SIG-M5 treated with dmso at 0.1 percent for 504 hours (cell line): ENCODE measurements around the gene GATM.
"Not testable (repeated sequence)": the region's sequence is repeated elsewhere in the genome, so short reads cannot be mapped to it uniquely, and the experiment has no call there.

ENCODE experiments used
- DNase-seq: peaks from one replicate; lab custom pipeline; 2025; ENCODE audit not compliant: unreplicated experiment; lab: John Stamatoyannopoulos, UW

Gene GATM

DNA sequence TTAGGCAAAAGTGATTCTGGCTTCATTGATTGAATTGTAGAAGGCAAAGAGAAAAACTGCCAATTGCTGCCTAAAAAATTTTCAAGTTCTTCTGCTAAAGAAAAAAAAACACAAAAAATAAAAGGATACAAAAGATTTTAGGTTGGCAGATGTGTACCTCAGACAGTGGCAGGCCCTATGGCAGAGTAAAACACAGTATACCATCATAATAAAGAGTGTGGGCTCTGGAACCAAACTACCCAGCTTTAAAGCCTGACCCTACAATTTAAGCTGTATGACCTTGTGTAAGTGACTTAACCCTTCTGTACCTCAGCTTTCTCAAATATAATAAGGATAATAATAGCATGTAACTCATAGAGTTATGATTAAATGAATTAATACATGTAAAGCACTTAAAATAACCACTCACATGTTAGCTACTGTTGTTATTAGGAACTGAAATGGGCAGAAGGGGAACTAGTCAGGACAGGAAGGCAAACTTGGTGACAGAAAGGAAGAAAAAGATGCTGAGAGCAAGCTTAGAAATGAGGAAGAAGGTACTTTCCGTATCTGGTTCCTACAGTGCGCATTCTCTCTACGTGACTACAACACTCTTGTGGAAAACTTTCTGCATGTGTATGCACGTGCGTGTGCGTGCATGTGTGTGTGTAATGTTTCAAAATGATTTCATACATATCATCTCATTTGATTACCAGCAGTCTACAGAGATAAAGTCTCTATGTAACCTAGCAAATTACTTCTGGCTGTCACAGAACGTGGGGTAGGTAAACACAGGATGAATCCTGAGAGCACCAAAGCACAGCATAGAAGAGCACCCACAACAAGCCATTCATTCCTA, 13.6 kb upstream of the GATM start:
- peak; percentile 85 for DNase-seq

DNA sequence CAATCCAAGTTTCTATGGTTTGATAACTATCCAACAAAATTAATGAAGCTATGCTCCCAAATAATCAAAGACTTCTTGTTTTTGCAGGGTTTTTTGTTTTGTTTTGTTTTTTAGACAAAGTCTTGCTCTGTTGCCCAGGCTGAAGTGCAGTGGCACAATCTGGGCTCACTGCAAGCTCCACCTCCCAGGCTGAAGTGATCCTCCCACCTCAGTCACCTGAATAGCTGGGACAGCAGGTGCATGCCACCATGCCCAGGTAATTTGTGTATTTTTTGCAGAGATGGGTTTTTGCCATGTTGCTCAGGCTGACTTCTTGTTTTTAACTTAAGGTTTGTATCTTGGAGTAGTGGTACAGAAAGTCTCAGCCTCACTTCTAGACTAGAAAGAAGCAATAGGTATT, 11.0 kb upstream of the GATM start:
- no peak for DNase-seq

GRCh38 chr15:45387380-45388007, 9.2 kb upstream of the GATM start:
- DNase-seq, result no peak

GRCh38 chr15:45386974-45387373, 8.6 kb upstream of the GATM start:
- DNase-seq, result no peak

DNA sequence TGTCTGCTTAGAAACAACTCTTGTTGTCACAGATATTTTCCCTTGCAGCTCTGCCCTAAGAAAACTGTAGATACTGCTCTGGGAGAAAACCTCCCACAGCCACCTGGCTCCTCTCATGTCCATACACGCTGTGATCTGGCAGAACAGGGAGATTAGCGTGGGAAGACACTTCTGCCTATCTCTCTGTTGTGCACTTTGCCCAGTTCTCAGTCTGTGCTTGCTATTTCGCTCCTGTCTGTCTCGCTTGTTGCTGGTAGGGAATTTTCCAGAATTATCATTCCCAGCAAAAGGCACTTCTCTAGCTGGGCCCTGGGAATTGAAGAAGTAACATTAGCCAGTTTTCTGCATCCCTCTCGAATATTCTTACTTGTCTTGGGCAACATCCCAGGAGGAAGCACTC, 8.1 kb upstream of the GATM start:
- no peak for DNase-seq

- DNase-seq, result no peak
Measured at GRCh38 chr15:45385590-45385989, 7.2 kb upstream of the GATM start.

GRCh38 chr15:45384700-45385099, 6.4 kb upstream of the GATM start:
- DNase-seq, result no peak

DNA sequence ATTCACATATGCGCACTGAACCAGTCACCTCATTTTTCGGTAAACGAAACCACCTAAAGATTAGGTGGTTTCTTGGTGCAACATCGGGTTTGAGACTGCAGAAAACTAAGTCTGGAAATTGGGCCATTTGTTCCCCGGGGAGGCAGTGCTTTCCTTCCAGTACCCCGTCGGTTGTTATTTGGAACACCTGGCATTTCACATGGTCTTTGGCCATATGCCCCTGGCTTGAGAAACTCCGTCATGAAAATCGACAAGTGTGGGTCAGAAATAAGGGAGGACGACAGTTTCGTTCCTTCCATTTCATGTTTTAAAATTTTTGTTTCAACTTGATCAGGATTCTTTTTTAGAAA, 544 bp upstream of the GATM start:
- DNase-seq, result no peak

GRCh38 chr15:45377609-45378148, 665 bp downstream of the GATM start:
- DNase-seq, result no peak

DNA sequence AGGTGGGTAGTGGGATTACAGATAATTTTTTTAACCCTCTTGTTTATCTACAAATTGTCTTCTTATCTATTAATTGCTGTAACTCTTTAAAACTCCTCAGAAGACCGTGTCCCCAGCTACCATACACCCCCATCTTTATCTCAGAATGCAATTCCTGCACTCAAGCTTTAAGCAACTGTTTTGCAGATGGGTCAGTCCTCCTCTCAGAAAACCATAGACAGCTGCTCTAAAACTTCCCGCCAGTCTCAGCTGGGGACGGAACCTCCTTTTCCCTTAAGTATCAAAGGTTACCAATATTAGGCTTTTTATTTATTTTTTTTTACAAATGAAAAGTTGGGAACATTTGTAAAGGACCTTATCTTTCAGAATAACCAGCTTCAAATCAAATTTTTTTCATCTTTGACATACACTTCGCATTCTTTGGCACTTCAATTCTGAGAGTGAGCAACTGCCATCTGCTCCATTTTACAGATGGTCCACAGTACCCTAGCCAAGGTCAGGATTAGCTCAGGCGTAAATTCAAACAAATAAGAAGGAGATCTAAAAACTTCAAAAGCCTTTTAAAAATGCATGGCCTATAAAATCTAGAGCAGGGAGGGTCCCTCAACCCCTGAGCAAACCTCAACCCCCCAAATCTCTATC, 1.3 kb downstream of the GATM start:
- no peak for DNase-seq

GRCh38 chr15:45376300-45376928, 1.9 kb downstream of the GATM start:
- no peak for DNase-seq

- no peak for DNase-seq
Measured at GRCh38 chr15:45375836-45376235, 2.5 kb downstream of the GATM start.

DNA sequence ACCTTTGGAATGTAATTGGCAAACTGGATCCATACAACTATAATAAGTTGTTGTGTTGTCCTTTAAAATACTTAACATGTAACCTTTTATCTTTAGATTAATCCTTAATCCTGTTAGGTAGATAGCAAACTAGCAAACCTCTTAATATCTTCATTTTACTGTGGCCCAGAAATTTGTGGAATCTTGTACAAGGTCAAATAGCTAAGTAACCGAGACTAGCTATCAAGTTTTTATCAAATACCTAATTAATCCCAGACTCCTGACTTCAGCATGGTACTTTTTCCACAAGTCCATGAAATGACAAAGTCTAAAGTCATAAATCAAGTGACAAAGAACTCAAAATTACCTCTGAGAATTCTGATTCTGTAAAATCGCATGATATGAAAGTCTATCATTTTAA, 4.4 kb downstream of the GATM start:
- DNase-seq, result no peak

DNA sequence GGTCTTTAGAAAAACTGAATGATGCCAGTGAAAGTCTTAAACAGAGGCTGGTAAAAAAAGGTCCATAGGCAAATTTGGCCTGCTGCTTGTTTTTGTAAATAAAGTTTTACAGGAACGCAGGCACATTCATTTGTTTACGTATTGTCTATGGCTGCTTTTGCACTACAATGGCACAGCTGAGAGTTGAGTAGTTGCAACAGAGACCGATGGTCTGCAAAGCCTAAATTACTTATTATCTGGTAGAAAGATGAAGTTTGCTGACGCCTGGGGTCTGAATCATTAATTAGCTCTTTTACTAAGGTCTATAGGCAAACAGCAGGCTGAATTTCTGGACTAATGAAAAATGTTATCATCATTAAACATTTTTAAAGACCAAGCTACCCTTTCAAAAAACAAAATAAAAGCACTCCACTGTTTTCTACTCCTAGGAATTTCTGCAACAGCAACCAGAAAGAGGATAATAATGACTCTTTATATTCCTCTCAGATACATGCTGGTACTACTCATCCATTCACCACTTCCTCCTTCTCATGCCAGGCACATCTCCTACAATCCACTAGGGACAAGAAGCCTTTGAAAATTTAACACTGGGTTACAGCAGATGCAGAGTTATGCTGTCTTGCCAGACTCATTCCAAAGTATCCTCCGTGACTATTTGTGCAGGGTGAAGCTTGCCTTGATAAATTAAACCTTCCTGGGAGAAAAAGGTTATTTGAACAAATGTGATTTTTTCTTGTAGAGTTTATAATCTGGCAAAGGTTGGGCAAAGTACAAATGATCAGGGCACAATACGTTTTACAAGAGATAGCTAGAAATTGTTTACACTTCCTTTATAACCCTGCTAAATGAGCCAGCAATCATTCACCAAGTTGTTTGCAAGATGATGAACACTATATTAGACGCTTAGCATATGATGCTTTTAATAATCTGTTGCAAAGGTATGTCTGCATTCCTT, 6.0 kb downstream of the GATM start:
- peak; percentile 56 for DNase-seq

DNA sequence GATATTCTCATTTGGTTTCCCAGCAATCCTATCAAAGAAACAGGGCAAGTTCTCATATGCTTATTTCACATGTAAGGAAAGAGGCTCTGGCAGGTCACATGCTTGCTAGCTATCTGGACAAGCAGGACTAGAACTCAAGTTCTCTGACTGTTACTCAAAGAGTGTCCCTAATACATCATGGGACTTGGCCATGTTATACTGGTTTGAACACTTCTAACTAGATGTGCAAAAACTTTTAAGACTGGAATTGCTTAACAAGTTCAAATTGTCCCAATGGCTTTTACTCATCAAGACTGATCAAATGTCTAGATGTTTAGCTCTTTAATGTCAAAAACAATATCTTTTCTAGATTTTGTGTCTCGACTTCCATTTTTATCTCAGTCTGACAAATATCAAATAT, 6.8 kb downstream of the GATM start:
- no peak for DNase-seq

- DNase-seq, result not testable (repeated sequence)
Measured at GRCh38 chr15:45370042-45370441, 8.3 kb downstream of the GATM start.

GRCh38 chr15:45367222-45367621, 11.1 kb downstream of the GATM start:
- DNase-seq, result not testable (repeated sequence)

DNA sequence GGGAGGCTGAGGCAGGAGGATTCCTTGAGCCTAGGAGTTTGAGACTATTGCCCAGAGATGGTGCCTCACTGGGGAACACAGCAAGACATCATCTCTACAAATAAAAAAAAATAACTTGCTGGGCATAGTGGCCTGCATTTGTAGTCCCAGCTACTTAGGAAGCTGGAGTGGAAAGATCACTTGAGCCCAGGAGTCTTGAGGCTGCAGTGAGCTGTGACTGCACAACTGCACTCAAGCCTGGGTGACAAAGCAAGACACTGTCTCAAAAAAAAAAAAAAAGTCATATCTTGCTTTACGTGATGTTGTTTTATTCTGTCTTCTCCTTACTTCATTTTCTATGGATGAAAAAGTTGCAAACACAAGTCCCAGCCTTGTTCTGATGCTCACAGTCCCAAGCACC, 14.1 kb downstream of the GATM start:
- DNase-seq, result no peak

GRCh38 chr15:45363801-45364200, 14.5 kb downstream of the GATM start:
- no peak for DNase-seq

DNA sequence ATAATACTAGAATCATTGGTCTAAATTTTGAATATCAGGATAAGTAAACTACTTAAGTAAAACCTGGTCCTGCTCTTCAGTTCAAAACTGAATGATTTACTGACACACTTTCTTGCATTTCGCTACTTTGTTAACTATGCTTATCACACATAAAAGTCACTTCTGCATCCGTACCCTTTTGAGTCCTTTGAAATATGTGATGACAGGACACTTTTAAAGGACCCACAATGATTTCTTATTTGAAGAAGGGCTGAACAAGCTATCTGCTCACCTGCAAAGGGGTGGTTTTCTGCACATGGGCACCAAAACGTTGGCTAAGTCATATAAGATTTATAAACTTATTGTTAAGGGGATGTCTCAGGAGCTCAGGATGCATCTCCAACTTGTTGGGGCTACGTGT, 15.0 kb downstream of the GATM start:
- DNase-seq, result no peak
